Left ventricle myocardium inferior (tissue), 1 donor: ENCODE measurements around the gene TMSB15C. TPM values are rescaled to one million over a fixed set of nuclear protein-coding genes. Genes with fewer than 3 reads are reported as not detected.
"Not testable (repeated sequence)": the region's sequence is repeated elsewhere in the genome, so short reads cannot be mapped to it uniquely, and the experiment has no call there.

Source experiments
- DNase-seq: peaks from one replicate; pipeline ENCODE4 v3.0.0-alpha.2; 2020
- H3K27ac ChIP-seq: fragments of 200-600 bp; replicated peaks from 2 replicates; pipeline ENCODE4 v1.8.0; 2021
- H3K27me3 ChIP-seq: fragments of 200-600 bp; 2 replicates; pipeline ENCODE4 v1.8.0; 2021; ENCODE audit warnings: low read depth
- H3K36me3 ChIP-seq: fragments of 200-600 bp; 2 replicates; pipeline ENCODE4 v1.8.0; 2021
- H3K4me1 ChIP-seq: fragments of 200-600 bp; 2 replicates; pipeline ENCODE4 v1.8.0; 2021
- H3K4me3 ChIP-seq: fragments of 200-600 bp; 2 replicates; pipeline ENCODE4 v1.8.0; 2021; ENCODE audit warnings: mild to moderate bottlenecking, moderate library complexity
- H3K9me3 ChIP-seq: fragments of 200-600 bp; replicated peaks from 2 replicates; pipeline ENCODE4 v1.8.0; 2021
- intact Hi-C: fragments of 100-400 bp; cut with micrococcal nuclease; formaldehyde crosslinking; loops from one replicate; pipeline ENCODE4 v1.11.0; 2022
- total RNA-seq: library from RNA; stranded (reverse); fragmentation: NEBNext Ultra II Directional; extraction: Animal tissue kit (Norgen Biotek cat#: 25700); gene quantifications from one replicate; pipeline ENCODE4 v1.2.1, GENCODE V29; 2021
- TF ChIP-seq, protein P1 (sequence below): fragments of 200-600 bp; IDR thresholded peaks from 2 replicates; pipeline ENCODE4 v1.8.0; 2021; ENCODE audit warnings: antibody characterized with exemption, mild to moderate bottlenecking, borderline replicate concordance
- donor health status: DM: no; HTN: yes; CAD: no; lungs with severe emphysema.

The TMSB15C gene
- total RNA-seq, 1 donor from 2014 or later = 0.27 TPM

DNA sequence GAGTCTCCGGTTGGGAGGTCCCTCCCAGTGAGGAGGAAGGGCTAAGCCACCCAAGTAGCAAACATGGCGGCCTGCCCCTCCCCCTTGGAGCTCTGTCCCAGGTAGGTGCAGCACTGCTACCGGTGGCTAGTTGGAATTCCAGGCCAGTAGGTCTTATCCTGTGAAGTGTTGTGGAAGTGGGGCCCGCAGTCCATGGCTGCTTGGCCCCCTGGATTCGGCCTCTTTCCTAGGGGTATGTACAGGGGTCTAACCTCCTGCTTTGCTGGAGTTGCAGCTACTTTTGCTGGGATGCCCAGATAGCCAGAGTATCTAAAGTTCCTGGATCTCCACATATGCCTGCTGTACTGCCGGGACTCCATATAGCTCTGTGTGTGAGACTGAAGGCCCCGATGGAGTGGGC lies 9.9 kb upstream of the TMSB15C start:
- Histone ChIP-seq H3K27me3 (peaks cover 1% of the 10 kb centered on the region), H3K9me3 (no peaks in the 10 kb centered on the region), H3K27ac (no peak overlapping the region), H3K36me3 (no peaks in the 10 kb centered on the region), H3K4me1 (no peaks in the 10 kb centered on the region), H3K4me3 (no peak overlapping the region)
- no peak for DNase-seq
- TF ChIP-seq, protein P1, sequence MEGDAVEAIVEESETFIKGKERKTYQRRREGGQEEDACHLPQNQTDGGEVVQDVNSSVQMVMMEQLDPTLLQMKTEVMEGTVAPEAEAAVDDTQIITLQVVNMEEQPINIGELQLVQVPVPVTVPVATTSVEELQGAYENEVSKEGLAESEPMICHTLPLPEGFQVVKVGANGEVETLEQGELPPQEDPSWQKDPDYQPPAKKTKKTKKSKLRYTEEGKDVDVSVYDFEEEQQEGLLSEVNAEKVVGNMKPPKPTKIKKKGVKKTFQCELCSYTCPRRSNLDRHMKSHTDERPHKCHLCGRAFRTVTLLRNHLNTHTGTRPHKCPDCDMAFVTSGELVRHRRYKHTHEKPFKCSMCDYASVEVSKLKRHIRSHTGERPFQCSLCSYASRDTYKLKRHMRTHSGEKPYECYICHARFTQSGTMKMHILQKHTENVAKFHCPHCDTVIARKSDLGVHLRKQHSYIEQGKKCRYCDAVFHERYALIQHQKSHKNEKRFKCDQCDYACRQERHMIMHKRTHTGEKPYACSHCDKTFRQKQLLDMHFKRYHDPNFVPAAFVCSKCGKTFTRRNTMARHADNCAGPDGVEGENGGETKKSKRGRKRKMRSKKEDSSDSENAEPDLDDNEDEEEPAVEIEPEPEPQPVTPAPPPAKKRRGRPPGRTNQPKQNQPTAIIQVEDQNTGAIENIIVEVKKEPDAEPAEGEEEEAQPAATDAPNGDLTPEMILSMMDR = no peak
- intact Hi-C loops = no loop called here

DNA sequence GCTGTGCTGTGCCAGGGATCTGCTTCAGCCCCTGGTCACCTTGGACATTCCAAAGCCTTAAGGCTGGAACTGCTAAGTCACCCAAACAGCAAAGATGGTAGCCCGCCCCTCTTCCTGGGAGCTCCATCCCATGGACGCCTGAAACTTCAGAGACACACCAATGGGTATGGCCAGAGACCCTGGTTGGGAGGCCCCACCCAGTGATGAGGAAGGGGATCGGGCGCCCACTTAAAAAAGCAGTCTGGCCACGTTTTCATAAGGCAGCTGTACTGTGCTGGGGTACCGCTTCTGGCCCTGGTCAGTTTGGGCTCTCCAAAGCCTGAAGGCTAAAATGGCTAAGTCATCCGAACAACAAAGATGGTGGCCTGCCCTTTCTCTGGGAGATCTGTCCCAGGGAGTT lies 9.4 kb upstream of the TMSB15C start:
- no peaks in the 10 kb centered on the region for H3K27me3 ChIP-seq
- intact Hi-C loops = no loop called here
- no peak overlapping the region for H3K4me3 ChIP-seq
- no peaks in the 10 kb centered on the region for H3K4me1 ChIP-seq
- no peaks in the 10 kb centered on the region for H3K9me3 ChIP-seq
- H3K36me3 ChIP-seq = no peaks in the 10 kb centered on the region
- TF ChIP-seq, protein P1 = no peak
- H3K27ac ChIP-seq = no peak overlapping the region
- DNase-seq = no peak

DNA sequence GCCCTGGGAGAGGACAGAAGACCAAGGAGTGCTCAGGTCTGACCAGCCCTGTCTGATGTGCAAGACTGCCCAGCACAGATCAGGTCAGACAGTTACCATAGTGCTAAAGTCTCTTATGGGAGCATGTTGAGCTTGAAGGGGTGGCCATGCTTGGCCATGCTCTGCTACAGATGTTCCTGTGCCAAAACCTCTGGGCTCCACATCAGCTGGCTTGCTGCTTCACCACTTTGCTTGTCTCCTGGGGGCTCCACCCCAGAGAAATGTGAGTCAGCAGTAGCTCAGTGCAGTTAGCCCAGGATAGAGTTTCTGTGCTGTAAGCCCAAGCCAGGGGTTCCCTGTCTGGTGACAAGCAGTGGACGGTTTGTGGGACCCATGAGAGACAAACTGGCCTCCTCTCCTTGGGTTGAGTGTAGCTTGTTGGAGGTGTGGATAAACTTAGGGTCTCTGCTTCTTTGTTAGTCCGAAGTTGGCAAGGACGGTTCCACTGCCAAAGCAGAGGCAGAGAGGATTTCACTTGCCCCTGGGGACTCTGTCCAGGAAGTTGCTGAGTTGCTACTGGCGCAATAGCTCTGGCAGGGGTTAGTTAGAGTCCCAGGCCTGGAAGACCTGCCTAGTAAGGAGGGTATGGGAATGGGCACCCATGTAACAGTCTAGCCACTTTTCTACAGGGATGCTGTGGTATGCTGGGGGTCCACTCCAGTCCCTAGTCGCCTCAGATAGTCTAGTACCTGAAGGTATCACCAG lies 8.7 kb upstream of the TMSB15C start:
- intact Hi-C loops = no loop called here
- DNase-seq = no peak
- Histone ChIP-seq H3K36me3 (no peaks in the 10 kb centered on the region), H3K4me1 (no peaks in the 10 kb centered on the region), H3K27ac (no peak overlapping the region), H3K4me3 (no peak overlapping the region), H3K27me3 (no peaks in the 10 kb centered on the region), H3K9me3 (no peaks in the 10 kb centered on the region)
- TF ChIP-seq, protein P1 = no peak

DNA sequence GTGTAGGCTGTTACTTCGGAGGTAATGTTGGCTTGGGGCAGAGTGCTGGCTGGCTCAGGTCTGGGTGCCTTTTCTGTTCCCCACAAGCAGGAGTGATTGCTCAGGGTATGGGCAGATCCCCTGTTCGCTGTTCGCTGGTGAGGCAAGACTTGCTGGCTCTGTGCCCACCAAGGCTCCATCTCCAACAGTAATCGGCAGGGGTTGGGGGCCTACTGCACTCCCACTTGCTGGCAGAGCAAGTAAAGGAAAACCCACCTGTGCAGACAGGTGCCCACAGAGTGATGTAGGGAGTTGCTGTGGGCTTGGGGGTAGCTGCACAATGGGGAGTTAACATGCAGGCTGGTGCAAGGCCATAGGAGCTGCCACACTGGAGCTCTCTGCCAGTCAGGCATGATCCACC lies 8.0 kb upstream of the TMSB15C start:
- Histone ChIP-seq H3K27ac (no peak overlapping the region), H3K27me3 (no peaks in the 10 kb centered on the region), H3K4me3 (no peak overlapping the region), H3K4me1 (no peaks in the 10 kb centered on the region), H3K9me3 (no peaks in the 10 kb centered on the region), H3K36me3 (no peaks in the 10 kb centered on the region)
- intact Hi-C loops = no loop called here
- DNase-seq = no peak
- TF ChIP-seq, protein P1 = no peak

DNA sequence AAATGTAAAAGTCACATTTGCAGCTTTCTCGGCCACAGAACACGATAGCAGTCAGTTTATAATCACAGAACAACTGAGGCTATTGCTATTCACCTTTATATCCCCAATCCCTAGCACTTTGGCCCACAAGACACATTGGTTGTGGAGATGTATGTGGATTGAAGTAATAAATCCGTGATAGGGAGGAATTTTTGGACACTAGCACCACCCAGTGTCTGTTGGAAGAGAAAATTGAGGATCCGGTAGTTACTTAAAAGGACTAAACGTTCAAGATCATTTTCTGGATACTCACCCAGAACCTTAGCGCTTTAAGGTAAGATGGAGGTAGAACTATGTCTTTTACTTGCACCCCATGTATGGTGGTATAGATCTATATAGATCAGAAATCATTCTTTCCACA lies 1.8 kb upstream of the TMSB15C start:
- H3K4me1 ChIP-seq, H3K9me3 ChIP-seq, intact Hi-C loops, H3K36me3 ChIP-seq, H3K4me3 ChIP-seq, H3K27me3 ChIP-seq, DNase-seq, H3K27ac ChIP-seq: not testable (repeated sequence)

DNA sequence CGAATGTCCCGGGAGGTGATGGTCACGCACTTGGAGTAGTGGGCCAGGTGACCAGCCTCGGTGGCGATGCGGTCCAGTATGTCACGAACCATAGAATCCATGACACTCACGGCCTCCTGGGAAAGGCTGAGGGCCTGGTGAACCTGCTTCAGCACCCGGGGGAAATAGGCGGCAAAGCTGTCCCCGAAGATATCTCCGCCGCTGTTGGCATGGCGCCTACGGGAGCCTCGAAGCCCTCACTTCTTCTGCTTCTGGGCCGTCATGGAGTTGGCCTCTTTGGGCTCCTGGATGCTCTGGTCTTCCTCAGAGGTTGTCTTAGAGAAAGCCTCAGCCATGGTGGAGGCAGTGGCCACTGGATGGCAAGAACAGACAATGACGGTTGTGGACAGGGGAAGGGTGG lies 13.4 kb downstream of the TMSB15C start:
- H3K36me3 ChIP-seq, H3K27me3 ChIP-seq, intact Hi-C loops, H3K27ac ChIP-seq, H3K9me3 ChIP-seq, H3K4me3 ChIP-seq, DNase-seq, H3K4me1 ChIP-seq: not testable (repeated sequence)

DNA sequence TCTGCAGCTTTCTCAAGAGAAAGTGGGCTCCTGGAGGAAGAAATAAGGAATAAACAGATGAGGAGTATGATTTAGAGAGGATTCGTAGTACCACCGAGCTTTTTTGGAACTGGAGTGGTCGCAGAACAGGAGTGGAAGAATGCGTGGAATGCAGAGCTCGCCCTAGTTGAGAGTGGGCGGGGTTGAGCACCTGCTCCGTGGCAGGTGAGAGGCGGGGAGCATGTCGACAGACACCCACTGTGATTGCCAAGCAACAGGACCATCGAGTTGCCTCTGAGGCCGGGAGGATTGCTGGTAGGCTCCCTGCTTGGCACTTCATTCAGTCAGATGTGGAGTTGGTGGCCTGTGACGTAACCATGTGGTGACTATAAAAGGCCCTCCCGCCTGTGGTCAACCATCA lies 21.1 kb downstream of the TMSB15C start:
- H3K4me1 ChIP-seq, H3K27me3 ChIP-seq, H3K4me3 ChIP-seq, H3K9me3 ChIP-seq, DNase-seq, intact Hi-C loops, H3K27ac ChIP-seq, H3K36me3 ChIP-seq: not testable (repeated sequence)
